Superior temporal gyrus (tissue), 1 donor: ENCODE measurements around the gene GADD45GIP1.
A peak's percentile ranks its signal among the peaks of the same experiment; 100 is the strongest.
"Not testable (repeated sequence)": the region's sequence is repeated elsewhere in the genome, so short reads cannot be mapped to it uniquely, and the experiment has no call there.

Source experiments
- DNase-seq: peaks from one replicate; pipeline ENCODE4 v3.0.0-alpha.2; 2016; ENCODE audit errors: extremely low spot score

The GADD45GIP1 gene

GRCh38 chr19:12990431-12990830, 33.4 kb upstream of the GADD45GIP1 start:
- no peak for DNase-seq

DNA sequence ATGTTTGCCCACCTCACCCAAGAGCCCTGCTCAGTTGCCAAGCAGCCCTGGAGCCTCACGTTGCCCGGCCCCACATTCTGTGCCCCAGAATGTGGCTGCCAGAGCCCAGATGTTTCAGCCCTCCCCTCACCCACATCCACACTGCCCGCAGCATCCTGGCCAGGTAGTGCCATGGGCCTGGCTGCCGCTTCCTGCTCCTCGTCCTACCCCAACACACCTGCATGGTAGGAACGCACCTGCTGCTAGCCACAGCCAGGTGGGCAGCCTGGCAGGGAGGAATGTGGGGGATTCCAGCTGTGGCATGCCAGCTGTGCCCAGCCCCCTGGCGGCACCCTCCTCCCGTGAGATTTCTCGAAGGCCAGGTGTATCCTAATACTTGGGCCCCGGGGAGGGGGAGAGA, 30.8 kb upstream of the GADD45GIP1 start:
- DNase-seq = no peak

GRCh38 chr19:12987190-12987589, 30.2 kb upstream of the GADD45GIP1 start:
- DNase-seq = no peak

DNA sequence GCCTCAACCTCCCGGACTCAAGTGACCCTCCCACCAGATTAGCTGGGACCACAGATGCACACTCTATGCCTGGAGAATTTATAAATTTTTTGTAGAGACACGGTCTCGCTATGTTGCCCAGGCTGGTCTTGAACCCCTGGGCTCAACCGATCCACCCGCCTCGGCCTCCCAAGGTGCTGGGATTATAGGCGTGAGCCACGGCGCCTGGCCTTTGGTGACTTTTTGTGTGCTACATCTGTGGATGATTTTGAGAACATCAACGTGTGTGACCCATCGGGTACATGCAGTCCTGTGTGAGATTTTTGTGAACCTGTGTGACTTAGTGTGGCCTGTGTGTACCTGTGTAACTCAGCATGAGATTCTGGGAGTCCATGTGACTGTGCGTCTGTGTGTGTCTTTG, 29.7 kb upstream of the GADD45GIP1 start:
- DNase-seq = no peak

GRCh38 chr19:12985049-12985776, 28.2 kb upstream of the GADD45GIP1 start:
- DNase-seq = peak; percentile 94

GRCh38 chr19:12984683-12985048, 27.6 kb upstream of the GADD45GIP1 start:
- DNase-seq = peak; percentile 66

DNA sequence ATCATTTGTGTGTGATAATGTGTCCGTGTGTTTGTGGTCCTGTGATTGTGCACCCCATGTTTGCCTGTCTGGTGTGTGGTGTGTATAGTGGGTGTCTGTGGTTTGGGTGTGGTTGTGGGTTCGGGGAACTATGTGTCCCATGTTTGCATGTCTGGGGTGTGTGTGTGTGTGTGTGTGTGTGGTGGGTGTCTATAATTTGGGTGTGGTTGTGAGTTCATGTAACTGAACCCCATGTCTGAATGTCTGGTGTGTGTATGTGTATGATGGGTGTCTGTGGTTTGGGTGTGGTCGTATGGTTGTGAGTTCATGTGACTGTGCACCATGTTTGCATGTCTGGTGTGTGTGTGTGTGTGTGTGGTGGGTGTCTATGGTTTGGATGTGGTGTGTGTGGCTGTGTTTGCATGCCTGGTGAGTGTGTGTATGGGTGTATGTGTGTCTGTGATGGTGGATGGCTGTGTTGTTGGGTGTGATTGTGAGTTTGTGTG, 27.2 kb upstream of the GADD45GIP1 start:
- no peak for DNase-seq

DNA sequence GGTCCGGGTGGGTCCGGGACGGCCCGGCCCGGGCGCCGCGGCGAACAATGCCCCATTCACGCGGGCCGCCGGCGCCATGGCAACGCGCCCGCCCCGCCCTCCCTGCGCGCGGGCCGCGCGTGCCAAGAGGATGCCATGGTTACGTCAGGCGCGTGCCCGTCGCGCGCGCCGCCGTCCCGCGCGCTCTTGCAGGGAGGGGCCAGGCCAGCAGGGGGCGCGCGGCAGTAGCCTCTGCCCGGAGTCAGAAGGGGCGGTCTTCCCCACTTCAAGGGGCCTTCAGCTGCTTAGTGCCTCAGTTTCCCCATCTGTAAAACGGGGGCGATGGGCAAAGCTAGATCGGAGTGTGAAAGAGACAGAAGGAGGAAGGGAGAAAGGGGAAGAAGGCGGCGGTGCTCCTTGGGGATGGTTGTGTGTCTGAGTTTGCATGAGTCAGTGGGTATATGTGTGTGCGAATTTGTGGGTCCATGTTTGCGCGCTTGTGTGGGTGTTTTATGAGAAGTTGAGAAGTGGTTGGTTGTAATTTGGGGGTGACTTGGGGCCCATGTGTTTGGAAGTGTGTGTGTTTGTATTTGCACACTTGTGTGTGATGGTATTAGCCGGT, 26.6 kb upstream of the GADD45GIP1 start:
- peak; percentile 90 for DNase-seq

- DNase-seq = no peak
Measured at GRCh38 chr19:12983091-12983490, 26.1 kb upstream of the GADD45GIP1 start.

- no peak for DNase-seq
Measured at GRCh38 chr19:12982648-12983047, 25.6 kb upstream of the GADD45GIP1 start.

DNA sequence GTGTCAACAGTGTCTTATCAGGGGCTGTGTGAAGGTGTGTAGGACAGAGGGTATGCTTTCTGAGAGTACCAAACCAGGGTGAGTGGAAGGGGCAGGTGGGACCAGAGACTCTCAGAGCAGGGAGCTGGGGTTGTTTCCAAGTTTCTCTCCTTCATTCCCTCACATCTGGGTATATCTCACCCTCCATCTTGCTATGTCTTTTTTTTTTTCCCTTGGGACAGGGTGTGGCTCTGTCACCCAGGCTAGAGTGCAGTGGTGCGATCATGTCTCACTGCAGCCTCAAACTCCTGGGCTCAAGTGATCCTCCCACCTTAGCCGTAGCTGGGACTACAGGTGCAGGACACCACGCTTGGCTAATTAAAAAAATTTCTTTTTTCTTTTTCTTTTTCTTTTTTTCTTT, 23.0 kb upstream of the GADD45GIP1 start:
- DNase-seq = no peak

- not testable (repeated sequence) for DNase-seq
Measured at GRCh38 chr19:12976109-12976508, 19.1 kb upstream of the GADD45GIP1 start.

DNA sequence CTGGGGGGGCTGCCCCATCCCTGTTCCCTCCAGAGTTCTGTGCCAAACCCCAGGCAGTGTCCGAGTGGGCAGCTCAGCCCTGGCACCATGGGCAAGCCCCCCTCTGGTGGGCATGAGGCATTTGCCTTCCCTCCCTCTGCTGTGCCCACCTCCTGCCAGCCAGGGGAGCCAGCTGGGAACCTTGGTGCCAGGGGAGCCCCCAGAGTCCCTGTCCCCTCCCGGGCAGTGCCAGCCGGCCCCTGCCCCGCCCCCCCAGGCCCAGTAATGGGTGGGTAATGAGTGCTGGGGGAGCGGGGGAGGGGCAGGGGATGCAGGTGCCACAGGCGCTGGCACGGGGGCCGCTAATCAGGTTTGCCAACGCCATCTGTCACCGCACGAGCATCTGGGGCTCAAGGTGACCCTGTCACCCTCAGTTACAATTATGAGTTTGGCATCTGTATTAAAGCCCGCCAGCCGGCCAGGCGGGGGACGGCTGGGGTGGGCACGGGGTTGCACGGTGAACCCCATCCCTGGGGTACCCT, 18.3 kb upstream of the GADD45GIP1 start:
- DNase-seq = no peak

GRCh38 chr19:12974301-12975220, 17.5 kb upstream of the GADD45GIP1 start:
- no peak for DNase-seq

- DNase-seq = no peak
Measured at GRCh38 chr19:12973236-12973635, 16.2 kb upstream of the GADD45GIP1 start.

GRCh38 chr19:12970070-12970820, 13.2 kb upstream of the GADD45GIP1 start:
- no peak for DNase-seq

DNA sequence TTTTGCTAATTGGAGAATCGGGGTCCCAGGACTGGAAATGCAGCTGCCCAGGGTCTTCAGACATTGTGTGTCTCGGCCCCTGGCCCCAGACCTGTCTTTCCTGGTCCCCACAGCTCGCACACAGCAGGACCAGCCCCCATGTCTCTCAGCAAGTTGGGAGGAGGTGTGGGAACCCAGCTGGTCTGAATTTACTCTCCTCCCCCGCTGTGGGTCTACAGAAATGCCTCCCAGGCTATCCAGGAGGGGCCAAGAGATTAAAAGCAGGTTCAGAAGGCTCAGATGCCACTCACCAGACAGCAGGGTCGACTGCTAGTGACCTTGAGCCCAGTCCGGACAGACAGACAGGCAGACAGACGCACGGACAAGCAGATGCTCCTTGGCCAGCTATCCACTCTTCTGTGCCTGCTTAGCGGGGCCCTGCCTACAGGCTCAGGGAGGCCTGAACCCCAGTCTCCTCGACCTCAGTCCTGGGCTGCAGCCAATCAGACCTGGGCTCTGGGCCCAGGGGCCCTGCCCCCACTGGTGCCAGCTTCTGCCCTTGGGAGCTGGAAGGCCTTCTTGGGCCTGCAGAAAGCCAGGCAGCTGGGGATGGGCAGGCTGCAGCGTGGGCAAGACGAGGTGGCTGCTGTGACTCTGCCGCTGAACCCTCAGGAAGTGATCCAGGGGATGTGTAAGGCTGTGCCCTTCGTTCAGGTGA, 12.4 kb upstream of the GADD45GIP1 start, which contains the start of gene DAND5:
DAND5 (plus strand) TSS at position 285 of the 697 bp plus-strand sequence; CDS start at position 370, 85 bp downstream.
- DNase-seq = peak; percentile 37

- no peak for DNase-seq
Measured at GRCh38 chr19:12967907-12968306, 10.9 kb upstream of the GADD45GIP1 start.

DNA sequence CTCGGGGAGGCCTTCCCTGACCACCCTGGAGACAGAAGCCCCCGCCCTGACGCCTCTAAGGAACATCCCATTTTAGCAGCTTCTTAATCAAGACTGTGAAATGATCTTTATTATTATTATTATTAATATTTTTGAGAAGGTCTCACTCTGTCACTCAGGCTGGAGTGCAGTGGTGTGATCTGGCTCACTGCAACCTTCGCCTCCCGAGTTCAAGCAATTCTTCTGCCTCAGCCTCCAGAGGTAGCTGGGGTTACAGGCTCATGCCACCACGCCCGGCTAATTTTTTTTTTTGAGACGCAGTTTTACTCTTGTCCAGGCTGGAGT, 8.8 kb upstream of the GADD45GIP1 start:
- no peak for DNase-seq

- peak; percentile 73 for DNase-seq
Measured at GRCh38 chr19:12965017-12965811, 8.2 kb upstream of the GADD45GIP1 start.
